ENCODE data around the gene FCER1G.

Gene FCER1G

DNA sequence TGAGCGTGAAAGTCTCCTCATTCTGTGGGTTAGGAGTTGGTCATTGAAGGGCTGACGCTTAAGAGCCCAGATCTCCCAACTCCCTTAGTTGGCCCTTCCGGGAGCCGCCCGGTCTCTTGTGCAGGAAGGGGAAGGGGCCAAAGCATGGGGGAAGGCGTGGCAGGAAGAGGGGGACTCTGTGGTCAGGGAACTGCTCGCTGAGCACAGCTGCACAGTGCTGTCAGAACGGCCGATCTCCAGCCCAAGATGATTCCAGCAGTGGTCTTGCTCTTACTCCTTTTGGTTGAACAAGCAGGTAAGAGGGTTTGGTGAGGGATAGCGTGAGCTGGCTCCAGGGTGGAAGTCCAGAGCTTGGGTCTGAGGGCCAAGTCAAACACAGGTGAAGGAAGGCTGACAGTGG is at the start of gene FCER1G:
FCER1G (plus strand) TSS at position 220 of the 400 bp plus-strand sequence; CDS start at position 247, 27 bp downstream.
- no peak for DNase-seq (ENCODE audit: low read depth)
- H3K4me3 ChIP-seq (ENCODE audit: low read depth, low read length), result no peak within 1 kb of the TSS
- TF ChIP-seq, protein P1, sequence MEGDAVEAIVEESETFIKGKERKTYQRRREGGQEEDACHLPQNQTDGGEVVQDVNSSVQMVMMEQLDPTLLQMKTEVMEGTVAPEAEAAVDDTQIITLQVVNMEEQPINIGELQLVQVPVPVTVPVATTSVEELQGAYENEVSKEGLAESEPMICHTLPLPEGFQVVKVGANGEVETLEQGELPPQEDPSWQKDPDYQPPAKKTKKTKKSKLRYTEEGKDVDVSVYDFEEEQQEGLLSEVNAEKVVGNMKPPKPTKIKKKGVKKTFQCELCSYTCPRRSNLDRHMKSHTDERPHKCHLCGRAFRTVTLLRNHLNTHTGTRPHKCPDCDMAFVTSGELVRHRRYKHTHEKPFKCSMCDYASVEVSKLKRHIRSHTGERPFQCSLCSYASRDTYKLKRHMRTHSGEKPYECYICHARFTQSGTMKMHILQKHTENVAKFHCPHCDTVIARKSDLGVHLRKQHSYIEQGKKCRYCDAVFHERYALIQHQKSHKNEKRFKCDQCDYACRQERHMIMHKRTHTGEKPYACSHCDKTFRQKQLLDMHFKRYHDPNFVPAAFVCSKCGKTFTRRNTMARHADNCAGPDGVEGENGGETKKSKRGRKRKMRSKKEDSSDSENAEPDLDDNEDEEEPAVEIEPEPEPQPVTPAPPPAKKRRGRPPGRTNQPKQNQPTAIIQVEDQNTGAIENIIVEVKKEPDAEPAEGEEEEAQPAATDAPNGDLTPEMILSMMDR (IDR thresholded peaks at IDR 0.05; ENCODE audit: low read depth, low read length, missing control alignments), result no peak

DNA sequence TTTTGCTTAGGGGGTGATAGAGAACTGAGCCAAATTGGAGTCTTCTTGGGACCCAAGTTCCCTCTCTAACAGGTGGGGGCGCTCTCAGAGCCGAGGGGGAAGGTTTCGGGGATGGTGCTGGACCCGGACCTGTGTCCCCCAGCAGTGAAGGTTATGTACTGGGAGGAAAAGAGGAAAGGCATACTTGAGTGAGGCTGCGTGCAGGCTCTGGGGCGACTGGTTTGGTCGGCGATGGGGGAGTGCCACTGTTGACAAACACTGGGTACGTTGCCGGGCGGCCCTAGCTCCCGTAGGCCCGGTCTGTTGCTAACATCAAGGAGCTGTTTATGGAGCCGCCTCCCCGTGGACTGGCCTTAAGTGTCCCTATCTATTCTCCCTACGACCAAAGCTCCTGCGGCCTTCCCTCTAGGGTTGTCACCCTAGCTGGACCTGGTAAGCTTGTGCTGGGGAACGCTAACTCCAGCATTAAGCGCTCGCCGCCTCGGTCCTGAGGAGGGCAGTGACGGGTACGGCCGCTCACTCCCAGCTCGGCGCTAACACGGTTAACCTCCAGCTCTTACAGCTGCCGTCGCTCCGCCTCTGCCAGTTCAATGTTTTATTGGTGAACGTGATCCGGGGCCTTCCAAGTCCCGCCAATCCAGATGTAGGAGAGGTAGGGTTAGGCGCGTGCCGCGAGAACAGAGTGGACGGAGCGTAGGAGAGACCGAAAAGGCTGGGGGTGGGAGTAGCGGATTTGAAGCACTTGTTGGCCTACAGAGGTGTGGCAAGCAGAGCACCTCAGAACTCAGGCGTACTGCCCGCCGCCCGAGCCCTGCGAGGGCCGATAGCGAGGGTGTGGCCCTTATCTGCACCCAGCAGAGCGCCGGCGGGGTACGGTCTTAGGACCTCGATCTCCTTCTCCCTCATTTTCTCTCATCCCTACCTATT is 49.1 kb upstream of the FCER1G start, which contains the start of gene PPOX:
PPOX (plus strand) TSS at position 685 of the 927 bp plus-strand sequence. CDS start 422 bp downstream, outside the sequence.
- TF ChIP-seq, protein P1 (IDR thresholded peaks at IDR 0.05; ENCODE audit: low read depth, low read length, missing control alignments), result peak; percentile 66

DNA sequence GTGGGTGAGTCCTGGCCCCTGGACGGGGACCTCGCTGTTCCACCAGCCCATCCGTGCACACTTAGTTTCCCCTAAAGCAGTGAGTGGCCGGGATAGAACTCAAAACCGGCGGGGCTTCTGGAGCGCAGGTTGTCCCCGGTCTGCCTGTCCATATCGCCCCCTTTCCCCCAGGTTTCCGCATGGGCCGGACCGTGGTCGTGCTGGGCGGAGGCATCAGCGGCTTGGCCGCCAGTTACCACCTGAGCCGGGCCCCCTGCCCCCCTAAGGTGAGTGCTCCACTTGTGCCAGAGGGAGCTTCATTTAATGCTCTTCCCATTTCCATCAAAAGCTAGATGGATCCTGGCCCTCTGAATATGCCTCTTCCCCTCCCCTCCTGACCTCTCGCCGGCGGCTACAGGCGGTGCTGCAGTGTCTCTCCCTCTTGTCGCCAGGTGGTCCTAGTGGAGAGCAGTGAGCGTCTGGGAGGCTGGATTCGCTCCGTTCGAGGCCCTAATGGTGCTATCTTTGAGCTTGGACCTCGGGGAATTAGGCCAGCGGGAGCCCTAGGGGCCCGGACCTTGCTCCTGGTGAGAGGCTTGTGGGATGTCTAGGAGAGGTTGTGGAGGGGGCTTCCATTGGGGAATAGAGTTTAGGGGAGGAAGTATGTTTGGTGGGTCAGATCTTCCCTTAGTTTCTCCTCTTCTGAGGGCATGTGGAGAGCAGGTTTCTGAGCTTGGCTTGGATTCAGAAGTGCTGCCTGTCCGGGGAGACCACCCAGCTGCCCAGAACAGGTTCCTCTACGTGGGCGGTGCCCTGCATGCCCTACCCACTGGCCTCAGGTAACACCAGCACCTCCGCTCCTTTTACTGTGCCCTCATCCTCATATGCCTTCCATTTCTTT is 48.2 kb upstream of the FCER1G start:
- no peak for DNase-seq (ENCODE audit: low read depth)
- TF ChIP-seq, protein P1 (IDR thresholded peaks at IDR 0.05; ENCODE audit: low read depth, low read length, missing control alignments), result no peak
- peak overlapping the region; percentile 68 for H3K4me3 ChIP-seq (ENCODE audit: low read depth, low read length)

More for the DNA sequence above, 49.1 kb upstream of the FCER1G start, which contains the start of gene PPOX:
- DNase-seq (ENCODE audit: low read depth), result peak; percentile 97
- peak within 1 kb of the TSS; percentile 68 for H3K4me3 ChIP-seq (ENCODE audit: low read depth, low read length)

DNA sequence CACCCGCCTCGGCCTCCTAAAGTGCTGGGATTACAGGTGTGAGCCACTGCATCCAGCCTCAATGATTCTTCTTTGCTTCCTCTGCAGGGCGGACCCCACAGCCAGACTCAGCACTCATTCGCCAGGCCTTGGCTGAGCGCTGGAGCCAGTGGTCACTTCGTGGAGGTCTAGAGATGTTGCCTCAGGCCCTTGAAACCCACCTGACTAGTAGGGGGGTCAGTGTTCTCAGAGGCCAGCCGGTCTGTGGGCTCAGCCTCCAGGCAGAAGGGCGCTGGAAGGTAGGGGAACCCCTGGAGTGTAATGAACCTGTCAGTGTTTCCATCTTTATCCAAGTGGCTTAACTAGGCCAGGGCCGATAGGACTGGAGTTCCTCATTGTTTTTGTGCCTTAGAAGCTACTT is 46.2 kb upstream of the FCER1G start:
- no peak overlapping the region for H3K4me3 ChIP-seq (ENCODE audit: low read depth, low read length)
- TF ChIP-seq, protein P1 (IDR thresholded peaks at IDR 0.05; ENCODE audit: low read depth, low read length, missing control alignments), result no peak
- no peak for DNase-seq (ENCODE audit: low read depth)

DNA sequence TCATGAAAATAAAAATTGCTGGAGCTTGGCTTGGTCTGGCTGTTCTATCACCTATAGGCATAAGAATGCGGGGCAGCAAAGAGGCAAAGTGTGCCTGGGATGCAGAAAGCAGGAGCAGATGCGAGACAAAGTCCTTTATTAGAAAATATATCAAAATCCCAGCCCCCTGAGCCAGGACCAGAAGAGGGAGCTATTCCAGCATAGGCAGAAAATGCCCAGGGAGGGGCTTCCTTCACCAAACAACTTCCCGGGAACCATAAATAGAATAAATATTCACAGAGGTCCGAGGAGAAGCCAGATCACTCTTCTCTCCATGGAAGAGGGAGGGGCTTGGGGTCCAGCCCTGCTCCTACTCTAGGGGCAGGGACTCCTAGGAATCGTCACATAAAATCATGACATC is 43.9 kb upstream of the FCER1G start:
- TF ChIP-seq, protein P1 (IDR thresholded peaks at IDR 0.05; ENCODE audit: low read depth, low read length, missing control alignments), result no peak
- H3K4me3 ChIP-seq (ENCODE audit: low read depth, low read length), result no peak overlapping the region
- no peak for DNase-seq (ENCODE audit: low read depth)

DNA sequence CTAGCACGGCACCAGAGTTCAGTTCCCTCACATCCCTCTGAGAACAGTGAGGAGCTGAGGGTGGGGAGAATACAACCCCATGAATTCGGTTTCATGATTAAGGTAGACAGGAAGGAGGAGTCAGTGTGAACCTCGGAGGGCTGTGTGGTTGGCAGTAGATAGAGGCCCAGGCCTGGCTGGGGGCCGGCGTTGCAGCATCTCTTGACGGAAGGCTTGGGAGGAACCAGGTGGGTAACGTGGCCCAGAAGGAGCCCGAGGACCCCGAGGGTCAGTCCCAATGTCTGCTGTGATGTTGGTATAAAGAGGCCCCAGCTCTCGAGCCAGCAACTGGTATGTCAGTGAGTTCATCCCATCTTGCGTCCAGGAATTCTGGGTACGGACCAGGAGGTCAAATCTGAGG is 43.4 kb upstream of the FCER1G start:
- TF ChIP-seq, protein P1 (IDR thresholded peaks at IDR 0.05; ENCODE audit: low read depth, low read length, missing control alignments), result no peak
- DNase-seq (ENCODE audit: low read depth), result no peak
- H3K4me3 ChIP-seq (ENCODE audit: low read depth, low read length), result no peak overlapping the region

Data from GM12864 (cell line).